Brain microvascular endothelial cell (primary cell): ENCODE results near the gene GPR183.

Experiments
- DNase-seq: peaks from one replicate; pipeline ENCODE4 v3.0.0-alpha.2; 2020
- H3K27ac ChIP-seq: fragments of 250-450 bp; sonication (Bioruptor Pico); 2 replicates; pipeline ENCODE4 v1.5.1; 2020; ENCODE audit warnings: mild to moderate bottlenecking, moderate library complexity
- H3K27me3 ChIP-seq: fragments of 250-450 bp; sonication (Bioruptor Pico); replicated peaks from 2 replicates; pipeline ENCODE4 v1.5.1; 2020; ENCODE audit warnings: mild to moderate bottlenecking
- H3K36me3 ChIP-seq: fragments of 250-450 bp; sonication (Bioruptor Pico); replicated peaks from 2 replicates; pipeline ENCODE4 v1.5.1; 2020; ENCODE audit warnings: mild to moderate bottlenecking
- H3K4me3 ChIP-seq: 2 replicates; pipeline ENCODE4 v1.5.1; 2011; ENCODE audit warnings: low read depth, mild to moderate bottlenecking, control low read depth, low read length, moderate library complexity
- in situ Hi-C: cut with HindIII; loops from 2 replicates; pipeline ENCODE4 v1.10.0; 2017; ENCODE audit warnings: low sequenced_read_pairs, low pct_ligation_motif_present
- TF ChIP-seq, protein P1 (sequence below): IDR thresholded peaks from 2 replicates; pipeline ENCODE4 v1.5.1; 2011; ENCODE audit warnings: low read depth, mild to moderate bottlenecking, moderate library complexity, low read length, control low read depth, inconsistent platforms; ENCODE audit errors: missing control alignments

Gene GPR183

GRCh38 chr13:99265821-99266426 is 41.3 kb downstream of the GPR183 start:
- H3K27ac ChIP-seq = no peak overlapping the region
- TF ChIP-seq, protein P1, sequence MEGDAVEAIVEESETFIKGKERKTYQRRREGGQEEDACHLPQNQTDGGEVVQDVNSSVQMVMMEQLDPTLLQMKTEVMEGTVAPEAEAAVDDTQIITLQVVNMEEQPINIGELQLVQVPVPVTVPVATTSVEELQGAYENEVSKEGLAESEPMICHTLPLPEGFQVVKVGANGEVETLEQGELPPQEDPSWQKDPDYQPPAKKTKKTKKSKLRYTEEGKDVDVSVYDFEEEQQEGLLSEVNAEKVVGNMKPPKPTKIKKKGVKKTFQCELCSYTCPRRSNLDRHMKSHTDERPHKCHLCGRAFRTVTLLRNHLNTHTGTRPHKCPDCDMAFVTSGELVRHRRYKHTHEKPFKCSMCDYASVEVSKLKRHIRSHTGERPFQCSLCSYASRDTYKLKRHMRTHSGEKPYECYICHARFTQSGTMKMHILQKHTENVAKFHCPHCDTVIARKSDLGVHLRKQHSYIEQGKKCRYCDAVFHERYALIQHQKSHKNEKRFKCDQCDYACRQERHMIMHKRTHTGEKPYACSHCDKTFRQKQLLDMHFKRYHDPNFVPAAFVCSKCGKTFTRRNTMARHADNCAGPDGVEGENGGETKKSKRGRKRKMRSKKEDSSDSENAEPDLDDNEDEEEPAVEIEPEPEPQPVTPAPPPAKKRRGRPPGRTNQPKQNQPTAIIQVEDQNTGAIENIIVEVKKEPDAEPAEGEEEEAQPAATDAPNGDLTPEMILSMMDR = peak; percentile 62
- peak; percentile 28 for DNase-seq
- H3K27me3 ChIP-seq = no peaks in the 10 kb centered on the region
- H3K36me3 ChIP-seq = no peaks in the 10 kb centered on the region
- H3K4me3 ChIP-seq = no peak overlapping the region
- in situ Hi-C loops = no loop called here

DNA sequence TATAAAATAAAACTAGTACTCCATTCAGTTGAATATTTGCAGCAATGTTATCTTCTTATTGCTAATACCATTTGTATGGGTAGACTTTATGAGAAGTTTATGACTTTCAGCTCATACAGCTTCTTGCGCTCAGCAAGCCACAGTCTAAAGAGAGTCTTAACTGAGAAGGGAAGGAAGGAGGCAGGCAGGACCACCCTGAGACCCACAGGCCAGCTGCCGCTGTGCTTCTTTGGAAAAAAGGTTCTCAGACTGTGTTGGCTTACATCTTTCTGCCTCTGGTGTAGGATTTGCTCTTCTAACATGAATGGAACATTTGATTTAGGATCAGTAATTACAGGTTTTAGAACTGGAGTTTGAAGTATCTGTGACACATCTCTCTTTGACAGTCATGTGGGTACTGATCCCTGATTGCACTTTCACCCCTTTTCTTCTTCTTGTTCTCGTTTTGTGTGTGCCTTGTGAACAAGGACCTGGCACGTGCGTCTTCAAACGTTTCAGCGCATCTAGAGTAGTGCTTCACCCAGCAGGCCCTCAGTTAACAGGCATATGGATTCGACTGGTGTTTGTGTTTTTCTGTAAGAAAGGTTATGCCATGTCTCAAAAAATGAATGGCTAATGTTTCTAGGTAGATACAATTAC is 41.9 kb downstream of the GPR183 start:
- TF ChIP-seq, protein P1 = no peak
- Histone ChIP-seq H3K27me3 (no peaks in the 10 kb centered on the region), H3K27ac (no peak overlapping the region), H3K4me3 (no peak overlapping the region), H3K36me3 (no peaks in the 10 kb centered on the region)
- in situ Hi-C loops = no loop called here
- no peak for DNase-seq

DNA sequence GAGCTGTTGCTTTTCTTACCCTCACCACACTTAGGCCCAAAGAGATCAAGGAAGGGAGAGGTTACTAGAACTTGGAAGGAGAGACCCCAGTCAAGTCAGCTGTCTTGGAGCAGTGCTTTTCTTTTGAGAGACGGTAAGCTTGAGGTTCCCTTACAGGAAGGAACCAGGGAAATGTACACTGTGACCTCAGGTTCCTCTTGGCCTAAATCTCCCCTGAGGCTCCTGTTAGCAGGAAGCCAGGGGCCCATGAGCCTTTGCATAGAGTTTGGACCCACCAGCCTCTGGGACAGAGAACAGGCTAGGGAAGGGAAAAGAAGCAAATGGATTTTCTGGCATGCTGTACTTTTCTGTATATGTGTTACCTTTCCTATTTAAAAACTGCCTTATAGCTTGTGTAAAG is 43.1 kb downstream of the GPR183 start:
- TF ChIP-seq, protein P1 = no peak
- no peak for DNase-seq
- no peak overlapping the region for H3K27ac ChIP-seq
- no peaks in the 10 kb centered on the region for H3K27me3 ChIP-seq
- in situ Hi-C loops = no loop called here
- H3K36me3 ChIP-seq = no peaks in the 10 kb centered on the region
- H3K4me3 ChIP-seq = no peak overlapping the region

- Histone ChIP-seq H3K27me3 (no peaks in the 10 kb centered on the region), H3K4me3 (no peak overlapping the region), H3K36me3 (no peaks in the 10 kb centered on the region), H3K27ac (no peak overlapping the region)
- DNase-seq = no peak
- in situ Hi-C loops = no loop called here
- TF ChIP-seq, protein P1 = no peak
Observed at GRCh38 chr13:99263126-99263785, 43.9 kb downstream of the GPR183 start.

DNA sequence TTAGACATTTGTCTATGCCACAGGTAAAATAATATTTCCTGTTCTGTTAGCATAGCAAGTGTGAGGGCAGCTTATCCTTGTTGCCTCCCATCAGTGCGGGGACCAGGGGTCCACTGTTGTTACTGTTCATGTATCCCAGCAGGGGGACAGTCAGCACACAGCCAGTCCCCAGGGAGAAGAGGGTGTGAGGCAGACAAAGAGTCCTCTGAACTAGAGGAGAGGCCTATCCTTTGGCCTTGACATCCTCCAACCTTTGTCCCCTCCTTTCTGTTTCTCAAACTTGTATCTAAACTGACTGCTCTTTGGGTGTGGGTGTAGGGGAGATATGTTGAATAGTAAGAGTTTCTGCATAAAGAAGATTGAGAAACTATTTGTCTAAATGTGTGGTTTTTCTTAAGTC is 46.1 kb downstream of the GPR183 start:
- no peak for DNase-seq
- H3K36me3 ChIP-seq = no peaks in the 10 kb centered on the region
- H3K4me3 ChIP-seq = no peak overlapping the region
- in situ Hi-C loops = no loop called here
- TF ChIP-seq, protein P1 = no peak
- H3K27ac ChIP-seq = no peak overlapping the region
- no peaks in the 10 kb centered on the region for H3K27me3 ChIP-seq
